Activated CD4-positive, CD25-positive, alpha-beta regulatory T cell treated with anti-CD3 and anti-CD28 coated beads, Interleukin-2, amount 50 U/mL, for 24 hours (primary cell): ENCODE results near the gene CSMD2.

Experiments used
- ATAC-seq, 2 donors: fragments of 150-1000 bp; cut with Tn5 transposase; one replicate each; pipeline ENCODE4 v1.10.0; 2021; ENCODE audit warnings: mild to moderate bottlenecking in 1 of 2, moderate library complexity in 1 of 2

CSMD2 gene

DNA sequence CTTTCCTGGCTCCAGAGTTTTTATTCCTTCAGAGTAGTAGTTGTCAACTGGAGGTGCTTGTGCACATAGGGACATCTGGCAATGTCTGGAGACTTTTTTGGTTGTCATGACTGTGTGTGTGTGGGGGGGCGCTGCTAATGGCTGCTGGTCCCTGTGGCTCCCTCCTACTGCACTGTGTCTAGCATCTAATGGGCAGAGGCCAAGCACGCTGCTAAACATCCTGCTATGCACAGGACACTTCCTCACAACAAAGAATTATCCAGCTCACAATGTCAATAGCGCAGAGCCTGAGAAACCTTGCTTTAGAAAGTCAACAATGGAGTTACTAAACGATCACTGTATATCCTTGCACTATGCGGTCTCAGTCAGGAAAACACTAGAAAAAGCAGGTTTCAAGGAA is 320.9 kb downstream of the CSMD2 start:
- no peak for ATAC-seq

DNA sequence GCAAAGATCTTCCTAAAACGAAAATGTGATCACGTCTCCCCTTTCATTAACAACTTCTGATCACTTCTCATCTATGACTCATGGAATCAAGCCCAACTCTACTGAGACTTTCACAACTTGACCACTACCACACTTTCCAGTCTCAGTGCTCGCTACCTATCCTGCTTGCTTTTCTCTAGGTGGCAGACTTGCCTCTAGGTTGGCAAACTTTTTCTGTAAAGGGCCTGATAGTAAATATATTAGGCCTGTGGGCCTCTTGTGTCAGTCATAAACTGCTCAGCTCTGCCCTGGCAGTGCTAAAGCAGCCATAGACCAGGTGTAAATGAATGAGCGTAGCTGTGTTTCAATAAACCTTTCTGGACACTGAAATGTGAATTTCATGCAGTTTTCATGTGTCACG is 322.7 kb downstream of the CSMD2 start:
- no peak for ATAC-seq

DNA sequence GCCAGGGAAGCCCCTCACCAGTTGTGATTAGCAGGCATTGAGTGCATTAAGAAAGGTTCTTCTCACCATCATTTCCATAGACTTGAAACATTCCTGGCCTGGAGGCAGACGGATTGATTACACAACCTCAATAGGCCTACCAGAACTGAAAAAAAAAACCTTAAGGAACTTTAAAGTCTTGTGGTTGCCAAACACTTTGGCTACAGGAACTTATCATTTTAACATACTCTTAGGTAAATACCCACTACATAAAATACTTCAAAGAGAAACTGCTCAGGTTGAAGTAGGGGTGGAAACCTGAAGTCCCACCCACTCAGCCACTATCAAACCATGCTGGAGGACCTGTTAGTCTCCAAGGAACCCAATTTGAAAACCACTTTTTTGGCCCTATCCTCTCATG is 323.5 kb downstream of the CSMD2 start:
- no peak for ATAC-seq

DNA sequence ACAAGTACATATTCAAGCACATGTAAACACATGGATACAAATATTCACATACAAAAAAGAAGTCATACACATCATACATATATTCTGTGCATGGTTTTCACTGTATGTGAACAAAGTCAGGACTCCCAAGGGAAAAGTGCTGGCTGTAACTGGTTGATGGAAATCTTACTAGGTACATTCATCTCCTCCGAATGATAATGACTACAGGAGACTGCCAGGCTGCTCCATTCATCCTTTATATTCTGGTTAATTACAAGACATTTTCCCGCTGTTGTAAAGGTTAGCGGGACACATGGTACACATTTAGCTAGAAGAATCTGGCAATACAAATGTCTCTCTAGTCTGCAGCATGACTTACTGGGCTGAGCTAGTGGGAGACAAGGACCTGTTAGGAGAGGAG is 327.4 kb downstream of the CSMD2 start:
- ATAC-seq, result no peak

DNA sequence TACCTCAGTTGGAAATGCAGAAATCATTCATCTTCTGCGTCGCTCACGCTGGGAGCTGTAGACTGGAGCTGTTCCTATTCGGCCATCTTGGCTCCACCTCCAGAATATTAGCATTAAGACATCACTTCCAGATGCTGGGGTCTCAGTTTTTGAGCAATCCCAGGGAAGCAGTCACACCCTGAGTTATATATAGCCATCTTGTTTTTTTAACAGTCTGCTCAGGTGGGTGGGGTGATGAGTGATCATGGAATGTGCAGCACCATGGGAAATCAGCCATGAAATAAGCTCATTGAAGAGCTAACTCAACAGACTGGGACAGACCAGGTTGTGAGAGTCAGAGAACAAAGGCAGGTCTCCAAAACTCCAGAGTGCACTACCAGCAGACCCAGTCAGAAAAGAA is 328.1 kb downstream of the CSMD2 start:
- no peak for ATAC-seq

DNA sequence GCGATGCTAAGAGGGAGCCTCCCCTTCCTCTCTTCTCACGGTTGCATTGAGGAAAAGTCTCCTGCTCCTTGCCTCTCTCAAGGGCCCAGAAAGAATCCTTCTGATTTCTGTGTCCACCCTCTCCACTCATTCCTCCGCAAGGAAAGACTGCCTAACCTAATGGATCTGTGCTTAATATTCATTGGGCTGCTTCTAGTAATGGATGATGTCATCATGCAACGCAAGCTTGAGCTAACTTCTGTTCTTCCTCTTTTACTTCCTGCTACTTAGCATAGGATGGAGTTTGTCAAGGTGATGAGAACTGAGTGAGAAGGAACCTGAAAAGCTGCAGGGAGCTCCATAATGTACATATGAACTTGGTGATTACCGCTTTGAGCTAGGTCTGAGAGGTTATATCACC is 336.4 kb downstream of the CSMD2 start:
- ATAC-seq, result no peak

DNA sequence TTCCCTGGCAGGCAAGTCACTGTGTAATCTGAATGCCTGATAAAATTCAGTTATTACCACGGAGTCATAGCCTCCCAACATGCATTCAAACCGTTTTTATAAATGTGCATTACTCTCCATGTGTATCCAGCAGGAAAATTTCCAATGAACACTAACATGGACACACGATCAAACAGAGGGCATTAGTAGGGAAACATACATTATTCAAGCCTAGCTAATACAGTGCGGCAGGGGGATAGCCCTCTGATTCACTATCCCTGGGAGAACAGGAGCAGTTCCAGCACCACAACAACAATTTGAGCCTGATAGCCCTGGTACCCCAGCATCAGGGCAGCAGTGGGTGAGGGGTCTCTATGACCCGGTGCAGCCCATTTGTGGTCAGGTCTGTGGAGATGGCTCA is 337.0 kb downstream of the CSMD2 start:
- ATAC-seq, result no peak

DNA sequence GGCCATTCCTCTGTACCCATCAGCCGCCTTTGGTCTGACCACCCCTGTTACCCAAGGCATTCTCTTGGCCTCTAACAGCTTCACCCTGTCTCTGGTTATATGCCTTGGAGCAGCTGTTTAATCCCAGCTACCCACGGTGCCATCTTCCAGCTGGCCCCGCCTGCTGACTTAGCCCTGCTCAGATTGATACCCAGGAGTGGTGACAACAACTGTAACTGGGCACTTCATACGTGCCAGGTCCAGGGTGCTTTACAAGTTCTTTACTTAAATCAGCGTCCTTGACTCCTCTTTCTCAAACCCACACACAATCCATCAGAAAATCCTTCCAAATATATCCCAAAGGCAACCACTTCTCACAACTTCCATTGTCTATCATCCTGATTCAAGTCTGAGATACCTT is 338.3 kb downstream of the CSMD2 start:
- no peak for ATAC-seq

DNA sequence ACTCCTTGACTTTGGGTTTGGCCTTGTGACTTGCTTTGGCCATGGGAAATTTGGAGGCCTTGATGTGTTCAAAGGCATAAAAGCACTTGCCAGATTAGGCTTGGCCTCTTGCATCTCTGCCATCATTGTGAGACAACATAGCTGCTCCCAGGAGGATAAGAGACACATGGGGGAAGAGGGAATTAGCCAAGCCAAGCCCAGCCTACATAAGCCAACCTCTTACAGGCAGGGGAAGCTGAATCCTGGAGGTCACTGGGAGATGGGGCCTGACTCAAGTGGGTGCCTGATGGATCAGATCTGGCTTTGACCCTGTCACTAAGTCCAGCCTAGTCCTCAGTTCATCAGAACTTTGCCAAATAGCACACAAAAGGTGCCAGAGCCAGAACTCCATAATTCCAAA is 338.7 kb downstream of the CSMD2 start:
- no peak for ATAC-seq

DNA sequence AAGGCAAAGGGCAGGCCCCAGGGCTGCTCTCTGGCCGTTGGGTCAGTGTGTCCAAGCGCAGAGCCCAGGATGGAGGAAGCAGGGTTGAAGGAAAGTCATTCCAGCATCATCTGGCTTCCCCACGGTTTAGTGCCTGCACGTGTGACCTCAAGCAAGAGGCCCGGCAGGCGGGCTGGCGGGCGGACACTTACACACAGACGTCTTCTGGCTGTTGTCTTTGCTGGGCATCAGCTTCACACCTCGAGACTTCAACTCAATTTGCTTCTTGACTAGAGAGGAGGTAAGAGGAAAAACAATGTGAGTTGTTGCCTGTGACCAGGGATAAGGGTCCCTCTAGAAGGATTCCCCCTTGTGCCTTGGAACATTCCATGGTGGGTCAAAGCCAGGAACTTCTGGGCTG is 339.5 kb downstream of the CSMD2 start:
- no peak for ATAC-seq

DNA sequence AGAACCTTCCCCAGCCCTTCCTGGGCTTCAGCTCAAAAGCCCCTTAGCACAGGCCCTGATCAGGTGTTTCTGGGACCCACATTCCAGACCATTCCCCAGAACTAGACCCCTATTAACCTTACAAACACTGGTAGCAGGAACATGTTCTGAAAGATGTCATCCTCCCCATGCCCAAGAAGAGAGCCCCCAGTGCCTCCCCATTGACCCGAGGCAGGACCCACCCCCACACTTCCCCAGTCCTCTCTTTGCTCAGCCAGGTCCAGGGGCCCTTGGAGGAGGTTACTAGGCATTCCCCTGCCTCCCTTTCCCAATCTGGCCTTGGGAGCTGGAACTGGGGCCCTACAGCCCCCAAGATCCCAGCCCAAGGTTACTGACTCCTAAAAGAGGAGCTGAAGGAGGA is 340.1 kb downstream of the CSMD2 start:
- no peak for ATAC-seq

DNA sequence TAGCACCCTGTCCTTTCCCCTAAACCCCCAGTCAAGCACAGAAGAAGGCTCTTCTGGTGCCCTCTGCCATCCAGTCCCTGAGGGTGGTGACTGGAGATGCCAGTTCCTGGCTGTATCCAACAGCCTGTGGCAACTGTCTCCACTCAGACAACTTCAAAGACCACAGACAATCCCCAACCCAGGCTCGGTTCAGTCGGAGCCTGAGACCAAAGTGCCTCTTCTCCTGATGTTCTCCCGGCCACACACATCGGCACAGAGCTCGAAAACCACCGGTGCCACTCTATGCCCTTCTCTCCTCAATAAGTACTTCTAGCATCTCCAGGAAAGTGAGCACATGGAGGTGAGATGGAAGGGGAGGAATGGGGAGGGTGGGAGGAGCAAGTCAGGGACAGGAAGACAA is 340.7 kb downstream of the CSMD2 start:
- ATAC-seq, result no peak

DNA sequence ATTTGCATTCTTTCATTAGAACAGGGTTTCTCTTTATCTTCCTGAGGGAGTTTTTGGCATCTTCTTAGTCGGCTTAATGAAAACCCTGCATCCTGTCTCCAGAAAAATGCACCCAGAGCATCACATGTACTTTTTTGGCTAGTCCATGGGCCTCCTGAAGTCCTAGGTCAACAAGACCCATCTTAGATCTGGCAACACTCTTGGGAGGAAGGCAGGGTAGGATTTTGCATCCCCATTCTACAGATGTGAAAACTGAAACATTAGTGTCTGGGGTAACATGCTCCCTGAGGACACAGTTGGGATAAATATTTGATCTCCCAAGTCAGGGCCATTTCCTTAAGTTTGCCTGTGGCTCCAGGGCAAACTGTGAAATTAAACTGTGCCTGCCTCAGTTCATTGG is 341.2 kb downstream of the CSMD2 start:
- ATAC-seq, result no peak

DNA sequence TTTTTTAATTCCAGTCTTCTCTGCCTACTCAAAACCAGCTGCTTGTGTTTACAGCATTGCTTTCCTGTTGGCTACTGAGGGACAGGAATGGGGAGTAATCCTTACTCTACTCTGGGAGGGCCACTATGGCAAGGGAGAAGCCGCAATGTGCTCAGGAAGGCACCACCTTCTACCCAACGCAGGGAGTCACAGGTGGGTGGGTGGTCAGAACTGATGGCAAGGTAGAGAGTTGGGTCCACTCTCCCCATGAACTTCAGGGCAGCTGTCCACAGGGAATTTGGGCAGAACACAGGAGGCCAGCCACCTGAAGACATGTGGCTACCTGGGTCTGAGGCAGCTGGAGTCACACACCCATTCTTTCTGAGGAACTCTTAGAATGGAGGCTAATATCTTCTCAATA is 341.6 kb downstream of the CSMD2 start:
- no peak for ATAC-seq

DNA sequence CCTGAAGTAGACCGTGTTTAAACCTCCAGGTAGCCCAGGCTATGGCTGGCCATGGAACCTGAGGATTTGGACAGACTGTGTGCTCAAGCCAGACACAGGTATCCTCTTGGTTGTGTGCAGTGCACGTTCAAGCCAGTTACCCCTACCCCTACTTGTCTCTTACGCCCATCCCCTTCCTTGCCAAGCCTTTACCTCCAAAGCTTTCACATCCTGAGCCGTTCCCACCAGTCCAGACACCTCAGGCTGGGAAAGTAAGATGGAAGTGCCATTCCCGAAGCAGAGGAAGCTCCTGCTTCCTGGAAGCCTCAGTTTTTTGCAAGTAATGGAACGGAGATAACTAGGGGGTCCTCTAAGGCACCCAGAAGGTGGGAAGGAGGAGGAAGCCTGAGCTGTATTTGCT is 342.6 kb downstream of the CSMD2 start:
- no peak for ATAC-seq

DNA sequence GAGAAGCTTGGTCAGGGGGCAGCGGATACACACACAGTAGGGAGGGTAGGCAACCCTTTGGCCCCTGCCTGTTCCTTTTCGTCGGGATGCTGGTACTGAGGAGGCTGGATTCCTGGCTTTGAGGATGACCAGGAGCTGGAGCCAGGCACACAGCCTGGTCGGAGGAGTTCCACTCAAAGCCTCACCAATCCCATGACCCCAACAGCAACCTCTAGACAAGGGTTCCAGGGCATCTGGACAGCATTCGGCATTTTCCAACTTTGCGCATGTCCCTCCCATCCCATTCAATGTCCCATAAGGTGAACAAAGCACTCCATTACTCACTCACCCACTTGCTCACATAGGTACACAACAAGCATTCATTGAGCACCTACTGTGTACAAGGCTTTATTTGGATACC is 343.7 kb downstream of the CSMD2 start:
- ATAC-seq, result no peak

DNA sequence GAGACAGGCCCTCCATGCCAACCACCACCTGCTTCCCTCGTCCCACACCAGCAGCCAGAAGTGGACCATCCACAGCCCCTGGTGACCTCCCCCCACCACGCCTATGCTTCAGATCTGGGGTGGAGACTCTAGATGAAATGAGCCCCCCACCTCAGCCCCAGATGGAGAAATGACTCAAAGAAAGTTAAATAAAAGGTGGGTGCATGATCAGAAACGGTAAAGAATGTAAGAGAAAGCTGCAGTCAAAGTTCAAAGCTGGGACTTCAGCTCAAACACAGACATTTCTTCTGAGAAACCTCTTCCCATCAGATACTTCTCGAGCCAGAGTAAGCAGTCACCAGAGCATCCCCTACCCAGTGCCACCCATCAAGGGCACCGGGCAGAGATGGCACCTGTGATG is 344.2 kb downstream of the CSMD2 start:
- ATAC-seq, result no peak

DNA sequence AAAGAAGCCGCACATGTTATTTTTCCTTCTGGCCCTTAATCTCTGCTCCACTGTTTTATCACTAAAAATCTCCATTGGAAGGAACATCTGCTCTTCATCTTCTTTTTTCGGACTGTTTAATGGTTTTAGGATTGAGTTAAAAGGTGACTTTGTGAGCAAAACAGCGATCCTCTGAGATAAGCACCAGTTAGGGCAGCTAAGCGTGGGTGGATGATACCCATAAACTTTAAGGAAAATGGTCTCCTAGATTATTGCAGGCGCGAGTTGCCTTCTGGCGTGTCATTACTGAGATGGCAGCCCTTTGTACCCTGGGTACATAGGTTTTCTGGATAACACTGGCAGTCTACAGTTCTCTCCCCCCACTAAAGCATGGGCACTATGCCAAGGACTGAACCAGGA is 345.1 kb downstream of the CSMD2 start:
- ATAC-seq, result no peak

DNA sequence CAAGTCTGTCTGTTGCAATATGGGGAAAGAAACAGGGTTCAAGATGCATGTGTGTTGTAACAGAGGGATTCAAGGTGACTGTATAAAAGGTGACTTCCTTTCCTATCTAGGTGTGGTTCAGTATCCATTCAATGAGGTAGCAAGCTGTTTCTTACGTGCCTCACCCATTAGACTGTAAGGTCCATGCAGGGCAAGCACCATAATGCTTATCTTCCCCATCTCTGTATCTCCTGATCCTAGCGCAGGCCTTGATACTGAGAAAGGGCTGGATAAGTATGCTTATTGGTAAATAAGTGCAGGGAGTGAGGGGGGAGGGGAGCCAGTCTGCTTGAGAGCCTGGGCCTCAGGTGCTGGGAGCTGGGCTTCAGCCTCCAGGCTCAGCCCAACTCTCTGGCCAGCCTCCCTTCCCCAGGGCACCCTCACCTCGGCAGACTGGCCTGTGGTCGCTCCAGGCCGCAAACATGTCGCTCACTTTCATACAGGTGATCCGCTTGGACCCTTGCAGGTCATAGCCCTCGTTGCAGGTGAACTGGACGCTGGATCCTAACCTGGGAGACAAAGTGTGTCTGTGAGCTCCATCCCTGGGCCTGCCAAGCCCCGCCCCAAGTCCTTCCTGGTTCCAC is 345.6 kb downstream of the CSMD2 start:
- ATAC-seq, result no peak

DNA sequence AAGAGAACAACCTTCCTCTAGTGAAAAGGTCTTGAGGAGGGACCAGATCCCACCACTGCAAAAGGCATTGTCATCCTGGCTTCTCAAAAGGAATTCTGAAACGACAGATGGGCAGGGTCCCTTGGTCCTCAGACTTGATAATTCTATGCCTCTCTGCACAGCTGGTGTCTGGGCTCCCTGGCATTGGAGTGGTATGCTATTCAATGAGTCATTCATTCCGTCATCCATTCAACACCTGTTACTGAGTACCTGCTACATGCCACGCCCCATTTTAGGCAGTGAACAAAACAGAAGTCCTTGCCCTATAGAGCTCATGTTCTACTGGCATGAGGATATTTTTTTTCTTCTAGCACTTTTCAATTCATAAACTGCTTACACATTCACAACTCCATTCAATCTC is 347.0 kb downstream of the CSMD2 start:
- ATAC-seq, result no peak

DNA sequence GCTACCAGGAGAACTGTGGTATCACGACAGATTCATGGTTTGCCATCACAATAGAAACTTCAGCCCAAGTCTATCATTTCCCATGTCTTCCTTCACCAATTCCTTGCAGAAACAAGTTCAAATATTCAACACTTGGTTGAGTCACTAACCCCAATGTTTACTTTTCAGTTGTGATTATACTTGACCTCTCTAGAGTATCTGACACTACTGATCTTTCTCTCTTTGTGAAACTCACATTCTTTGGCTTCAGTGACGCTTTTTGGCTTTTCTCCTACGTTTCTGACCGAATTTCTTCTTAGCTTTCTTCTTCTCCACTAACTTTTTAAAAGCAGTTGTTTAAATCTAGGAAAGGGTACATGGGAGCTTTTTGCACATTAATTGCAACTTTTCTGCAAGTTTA is 350.0 kb downstream of the CSMD2 start:
- ATAC-seq, result no peak

DNA sequence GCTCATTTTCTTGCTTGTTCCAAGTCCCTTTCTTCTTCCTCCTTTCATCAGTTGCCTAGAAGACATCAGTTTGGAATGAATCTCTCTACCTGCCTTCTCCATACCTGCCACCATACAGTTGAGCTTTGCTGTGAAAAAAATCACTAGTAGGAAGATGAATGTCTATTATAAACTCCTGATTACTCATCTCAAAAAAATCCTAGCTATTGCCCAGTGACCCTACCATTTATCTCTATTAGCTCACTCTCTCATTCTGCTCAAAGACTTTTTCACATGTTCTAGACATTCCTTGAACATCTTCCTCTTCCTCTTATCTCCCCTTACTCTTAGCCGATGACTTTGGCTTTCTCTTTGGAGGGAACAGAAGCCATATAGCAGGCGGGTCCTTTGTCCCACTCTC is 350.9 kb downstream of the CSMD2 start:
- no peak for ATAC-seq

DNA sequence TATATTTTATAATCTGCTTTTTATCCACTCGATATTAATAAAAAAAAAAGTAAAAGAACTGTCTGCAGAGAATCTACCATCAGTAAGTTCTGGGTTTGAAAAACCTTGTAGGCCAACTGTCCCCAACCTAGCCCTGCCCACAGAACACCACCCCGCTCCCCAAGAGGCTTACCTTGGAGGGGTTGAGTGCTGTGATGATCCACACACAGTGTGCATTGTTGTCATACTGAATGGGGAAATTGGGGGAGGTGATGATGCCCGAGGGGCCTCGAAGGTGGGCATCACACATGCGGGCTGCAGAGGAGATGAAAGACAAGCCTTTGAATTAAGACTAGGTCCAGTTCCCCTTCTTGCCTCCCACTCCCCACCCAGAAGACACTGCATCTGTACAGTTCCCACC is 354.5 kb downstream of the CSMD2 start:
- ATAC-seq, result no peak

DNA sequence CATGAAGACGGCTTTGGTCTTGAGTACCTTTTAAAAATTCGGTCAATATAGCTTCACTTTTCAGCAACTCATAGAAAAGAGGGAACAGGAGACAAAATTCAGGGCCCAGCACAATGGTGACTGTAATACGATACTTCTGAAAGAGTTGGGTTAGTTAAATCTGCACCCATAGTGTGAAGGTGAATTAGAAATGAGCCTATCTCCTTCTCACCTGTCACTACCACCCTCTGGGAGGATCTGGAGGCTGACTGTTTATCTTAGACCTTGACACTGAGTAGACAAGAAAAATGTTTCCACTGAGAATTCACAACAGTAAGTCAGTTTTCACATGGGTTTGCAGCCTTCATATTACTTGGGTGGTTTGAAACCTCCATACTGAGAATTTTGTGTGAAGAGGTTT is 359.0 kb downstream of the CSMD2 start:
- ATAC-seq, result no peak

DNA sequence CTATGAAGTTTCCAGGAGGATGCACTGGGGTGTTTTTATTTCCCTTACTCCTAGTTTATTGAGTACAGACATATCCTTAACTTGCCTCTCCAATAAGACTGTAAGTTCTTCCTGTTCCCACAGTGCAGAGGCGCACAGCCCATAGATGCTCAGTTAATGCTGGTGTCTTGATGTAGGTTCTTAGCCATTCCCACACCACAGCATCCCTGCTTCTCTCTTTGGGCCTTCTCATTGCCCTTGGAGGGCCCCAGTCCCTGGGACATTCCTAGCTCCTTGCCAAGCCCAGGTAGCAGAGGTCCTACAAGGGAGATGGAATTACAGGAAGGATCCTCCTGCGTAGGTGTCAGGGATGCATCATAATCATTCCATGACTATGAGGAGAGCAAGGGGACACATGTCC is 362.8 kb downstream of the CSMD2 start:
- no peak for ATAC-seq

DNA sequence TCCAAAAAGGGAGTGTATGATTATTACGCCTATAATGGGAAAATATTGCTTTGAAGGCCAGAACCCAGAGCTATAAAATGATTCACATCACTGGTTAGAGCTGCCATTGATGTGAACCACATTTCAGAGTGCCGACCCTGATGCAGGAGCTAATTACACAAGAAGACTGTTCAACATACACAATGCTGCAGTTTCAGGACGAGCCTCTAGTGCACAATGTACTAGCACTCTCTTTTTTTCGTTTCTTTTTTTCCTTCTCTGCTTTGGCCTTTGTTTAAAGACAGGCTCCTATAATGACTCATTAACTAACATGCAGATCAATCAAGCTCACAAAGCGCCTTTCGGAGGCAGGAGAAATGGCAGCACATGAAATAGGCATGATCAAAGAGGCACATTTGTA is 367.2 kb downstream of the CSMD2 start:
- ATAC-seq, result no peak
